ENCODE results near the gene C16orf92. TPM values are rescaled to one million over a fixed set of nuclear protein-coding genes. Genes with fewer than 3 reads are reported as not detected.

C16orf92 gene
- total and polyA plus RNA-seq, 2 of the 8 experiments (the other 6 are each of a cell fraction or from before 2014, with no cell fraction given): not detected

- no peak for TF ChIP-seq CTBP2 (IDR thresholded peaks at IDR 0.05; ENCODE audit: borderline replicate concordance, insufficient read depth, insufficient read length, low read length)
- no peak for TF ChIP-seq CEBPB (IDR thresholded peaks at IDR 0.05; ENCODE audit: low read depth, low read length)
- peak; percentile 39 to 54 for TF ChIP-seq RAD21 (IDR thresholded peaks at IDR 0.05 in 1 of 2, conservative IDR thresholded peaks at IDR 0.05 in 1 of 2; ENCODE audit: low read depth in 2 of 2, low read length in 2 of 2)
- peak; percentile 55 to 71 (median 59) for TF ChIP-seq CTCF (IDR thresholded peaks at IDR 0.05; ENCODE audit: control extremely low read depth in 1 of 3, insufficient read depth in 1 of 3, low read depth in 1 of 3, low read length in 3 of 3)
- Histone ChIP-seq H3K79me2 (ENCODE audit: control insufficient read depth in 1 of 2, insufficient read depth in 2 of 2, low read length in 2 of 2) (peaks cover 0 to 7% of the 10 kb centered on the region in 2 experiments; a peak in 1 of 4 replicates), H2BK12ac (ENCODE audit: low read depth, low read length) (no peak overlapping the region), H3K14ac (ENCODE audit: insufficient read length) (no peak overlapping the region), H3K9ac (replicated peaks in 1 of 4; ENCODE audit: extremely low read depth in 1 of 4, low read depth in 3 of 4, low read length in 3 of 4) (no peak overlapping the region), H2BK120ac (replicated peaks; ENCODE audit: low read depth, low read length) (no peak overlapping the region), H3K4me3 (ENCODE audit: extremely low read depth in 1 of 4, insufficient read depth in 2 of 4, low read depth in 3 of 4, low read length in 4 of 4) (peak overlapping the region in 1 of 4 experiments; percentile 46; a peak in 2 of 8 replicates), H4K5ac (ENCODE audit: insufficient read length, low read depth, low read length) (no peak overlapping the region), H3K27me3 (replicated peaks in 1 of 4; ENCODE audit: control insufficient read depth in 3 of 4, extremely low read depth in 1 of 4, insufficient read depth in 3 of 4, low read length in 3 of 4) (no peaks in the 10 kb centered on the region), H3K18ac (ENCODE audit: extremely low read depth, low read length) (no peak overlapping the region), H4K8ac (ENCODE audit: extremely low read depth, insufficient read depth, low read length) (no peak overlapping the region; the same call in 1 of the 2 replicates), H2BK15ac (ENCODE audit: low read length) (no peak overlapping the region), H4K91ac (replicated peaks; ENCODE audit: insufficient read length, low read length) (no peak overlapping the region), H2AK5ac (ENCODE audit: low read depth, low read length) (no peak overlapping the region), H3K4ac (replicated peaks; ENCODE audit: insufficient read length, low read depth, low read length) (no peak overlapping the region), H3K9me3 (ENCODE audit: insufficient read depth in 2 of 2, low read depth in 1 of 2, low read length in 1 of 2) (no peaks in the 10 kb centered on the region), H2BK5ac (ENCODE audit: low read depth, low read length) (no peak overlapping the region), H3K27ac (ENCODE audit: low read depth, low read length) (no peak overlapping the region), H3K23ac (ENCODE audit: insufficient read length) (no peak overlapping the region), H2AFZ (ENCODE audit: low read length) (no peak overlapping the region), H3K23me2 (ENCODE audit: low read depth, low read length) (peaks cover 4% of the 10 kb centered on the region; the same call in 1 of the 2 replicates), H3K36me3 (ENCODE audit: control insufficient read depth in 2 of 4, insufficient read depth in 4 of 4, low read length in 3 of 4) (peaks cover 0 to 10% (median 4%) of the 10 kb centered on the region in 4 experiments; a peak in 6 of 8 replicates), H2BK20ac (ENCODE audit: low read length) (no peak overlapping the region), H3K4me1 (replicated peaks in 1 of 4; ENCODE audit: control insufficient read depth in 3 of 4, insufficient read depth in 4 of 4, low read length in 3 of 4) (peaks cover 0 to 10% (median 5%) of the 10 kb centered on the region in 4 experiments; a peak in 6 of 7 replicates), H4K20me1 (replicated peaks in 1 of 2; ENCODE audit: control insufficient read depth in 1 of 2, insufficient read depth in 2 of 2, low read length in 2 of 2) (peaks cover 2 to 7% of the 10 kb centered on the region in 2 experiments), H3K4me2 (ENCODE audit: insufficient read depth in 1 of 2, low read depth in 2 of 2, low read length in 2 of 2) (peak overlapping the region in 1 of 2 experiments; percentile 45; a peak in 2 of 4 replicates), H3K79me1 (ENCODE audit: low read depth, low read length) (peaks cover 3% of the 10 kb centered on the region; the same call in 1 of the 2 replicates), H3K56ac (replicated peaks; ENCODE audit: insufficient read length, low read depth, low read length) (no peak overlapping the region)
- DNase-seq (ENCODE audit: low read depth in 1 of 2, low spot score in 2 of 2) (peak in 1 of 2 experiments; percentile 87), FAIRE-seq (no peak)
- ChIA-PET POLR2A (ENCODE audit: partially characterized antibody) (interaction anchor here (0.7 to 3.2 kb wide), 13 partner anchors 8 to 211 kb away, joined by 3 to 10 read pairs (median 3); partner anchors contain the start of genes ASPHD1, C16orf92, KIF22 and TLCD3B), CTCF (ENCODE audit: partially characterized antibody) (interaction anchor here (0.6 to 3.5 kb wide), 13 partner anchors 8 to 354 kb away, joined by 3 to 18 read pairs (median 3); partner anchors contain the start of genes C16orf92 and TLCD3B)
- WGBS, 2 experiments (ENCODE audit: extremely low coverage in 1 of 2, insufficient coverage in 1 of 2, insufficient read length in 1 of 2, insufficient replicate concordance in 2 of 2, low coverage in 1 of 2, low lambda C conversion rate in 2 of 2, missing lambda C conversion rate in 1 of 2): 70% methylated on average over 29 of the region's 33 CpGs; no CpG with 5 or more reads in 1 of the 2 experiments
Measured at GRCh38 chr16:30000735-30001631, 22.0 kb upstream of the C16orf92 start.

All from H1 (cell line).